ENCODE data around the gene SNX18.

DNA sequence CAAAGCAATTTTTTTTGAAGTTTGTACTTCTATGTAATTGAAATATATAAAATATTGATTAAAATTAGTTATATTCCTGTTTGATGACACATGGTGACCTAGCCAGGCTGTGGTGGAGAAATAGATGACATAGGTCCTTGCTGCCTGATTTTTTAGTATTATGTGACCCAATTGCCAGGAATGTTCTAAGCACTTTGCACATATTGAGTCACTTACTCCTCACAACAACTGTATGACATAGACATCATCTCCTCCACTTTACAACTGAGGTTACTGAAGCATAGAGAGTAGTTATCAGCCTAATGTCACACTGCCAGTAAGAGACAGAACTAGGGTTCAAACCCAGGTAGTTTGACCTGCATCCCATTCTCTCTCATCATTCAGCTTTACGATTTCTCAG, 26.2 kb upstream of the SNX18 start:
- TF ChIP-seq, protein P1, sequence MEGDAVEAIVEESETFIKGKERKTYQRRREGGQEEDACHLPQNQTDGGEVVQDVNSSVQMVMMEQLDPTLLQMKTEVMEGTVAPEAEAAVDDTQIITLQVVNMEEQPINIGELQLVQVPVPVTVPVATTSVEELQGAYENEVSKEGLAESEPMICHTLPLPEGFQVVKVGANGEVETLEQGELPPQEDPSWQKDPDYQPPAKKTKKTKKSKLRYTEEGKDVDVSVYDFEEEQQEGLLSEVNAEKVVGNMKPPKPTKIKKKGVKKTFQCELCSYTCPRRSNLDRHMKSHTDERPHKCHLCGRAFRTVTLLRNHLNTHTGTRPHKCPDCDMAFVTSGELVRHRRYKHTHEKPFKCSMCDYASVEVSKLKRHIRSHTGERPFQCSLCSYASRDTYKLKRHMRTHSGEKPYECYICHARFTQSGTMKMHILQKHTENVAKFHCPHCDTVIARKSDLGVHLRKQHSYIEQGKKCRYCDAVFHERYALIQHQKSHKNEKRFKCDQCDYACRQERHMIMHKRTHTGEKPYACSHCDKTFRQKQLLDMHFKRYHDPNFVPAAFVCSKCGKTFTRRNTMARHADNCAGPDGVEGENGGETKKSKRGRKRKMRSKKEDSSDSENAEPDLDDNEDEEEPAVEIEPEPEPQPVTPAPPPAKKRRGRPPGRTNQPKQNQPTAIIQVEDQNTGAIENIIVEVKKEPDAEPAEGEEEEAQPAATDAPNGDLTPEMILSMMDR (IDR thresholded peaks at IDR 0.05) = no peak
- no peak for TF ChIP-seq POLR2A (IDR thresholded peaks at IDR 0.05)
- TF ChIP-seq POLR2AphosphoS5 (IDR thresholded peaks at IDR 0.05) = no peak

Data from suprapubic skin (tissue), 4 donors.